Measurements from ENCODE around the gene MED8. TPM values are rescaled to one million over a fixed set of nuclear protein-coding genes. Genes with fewer than 3 reads are reported as not detected.

MED8 gene
- total and polyA plus RNA-seq, 2 of the 13 experiments (the other 11 are each of a cell fraction or from before 2014, with no cell fraction given): 16.9 to 77.4 TPM

GRCh38 chr1:43367904-43368645, 21.5 kb downstream of the MED8 start, which contains the start of gene ELOVL1 (continued):
- peak; percentile 75 for TF ChIP-seq ASH2L (IDR thresholded peaks at IDR 0.05; ENCODE audit: insufficient read length, low read depth, low read length)
- peak; percentile 81 for TF ChIP-seq NFAT5 (CRISPR knock-in tag; IDR thresholded peaks at IDR 0.05)
- peak; percentile 95 for TF ChIP-seq ZNF230 (CRISPR knock-in tag; IDR thresholded peaks at IDR 0.05)
- TF ChIP-seq LRRFIP1 (CRISPR knock-in tag; conservative IDR thresholded peaks at IDR 0.05): no peak
- TF ChIP-seq ATF7-NPFF (CRISPR knock-in tag; IDR thresholded peaks at IDR 0.05; ENCODE audit: low read depth): peak; percentile 31; the same call in 1 of the 2 replicates
- TF ChIP-seq BCL6 (CRISPR knock-in tag; IDR thresholded peaks at IDR 0.05): 0 out of 2 replicates have a peak, but pooled peaks have one; percentile 9
- peak; percentile 78; the same call in 1 of the 2 replicates for TF ChIP-seq ZNF446 (CRISPR knock-in tag; IDR thresholded peaks at IDR 0.05)
- TF ChIP-seq ZNF503 (CRISPR knock-in tag; IDR thresholded peaks at IDR 0.05): peak; percentile 75; the same call in 1 of the 2 replicates
- peak; percentile 63; the same call in 1 of the 2 replicates for TF ChIP-seq ZNF562 (CRISPR knock-in tag; IDR thresholded peaks at IDR 0.05; ENCODE audit: borderline replicate concordance)
- TF ChIP-seq ZNF431 (CRISPR knock-in tag; IDR thresholded peaks at IDR 0.05; ENCODE audit: borderline replicate concordance, low read depth): peak; percentile 95; the same call in 1 of the 2 replicates
- TF ChIP-seq FOSL1 (CRISPR knock-in tag; IDR thresholded peaks at IDR 0.05; ENCODE audit: borderline replicate concordance): no peak
- TF ChIP-seq YY1 (IDR thresholded peaks at IDR 0.05; ENCODE audit: insufficient read depth, insufficient replicate concordance, low read depth, low read length): no peak
- TF ChIP-seq ZNF7 (CRISPR knock-in tag; IDR thresholded peaks at IDR 0.05): peak; percentile 54
- no peak for TF ChIP-seq NR3C1 (CRISPR knock-in tag; IDR thresholded peaks at IDR 0.05)
- no peak for TF ChIP-seq TRIM22 (IDR thresholded peaks at IDR 0.05)
- TF ChIP-seq ZNF296 (CRISPR knock-in tag; conservative IDR thresholded peaks at IDR 0.05): no peak

Measured in HepG2 (cell line).